DOHH2 (cell line): ENCODE measurements around the gene CCDC154.
A peak's percentile ranks its signal among the peaks of the same experiment; 100 is the strongest.

ENCODE experiments used
- H3F3A ChIP-seq: fragments of 200-600 bp; sonication (generic), shearing (Covaris generic); 2 replicates; pipeline ENCODE4 v1.6.0; 2016; ENCODE audit warnings: antibody characterized with exemption, mild to moderate bottlenecking; ENCODE audit not compliant: control insufficient read depth, insufficient read depth
- H3K27ac ChIP-seq: fragments of 200-600 bp; sonication (generic); 2 replicates; pipeline ENCODE4 v1.5.1; 2014; ENCODE audit warnings: low read depth, mild to moderate bottlenecking, low read length, moderate library complexity
- H3K27me3 ChIP-seq: fragments of 200-600 bp; sonication (generic); 2 replicates; pipeline ENCODE4 v1.6.1; 2014; ENCODE audit warnings: mild to moderate bottlenecking, low read length, mixed read lengths; ENCODE audit not compliant: control insufficient read depth
- H3K36me3 ChIP-seq: fragments of 200-600 bp; sonication (generic); 2 replicates; pipeline ENCODE4 v1.6.1; 2014; ENCODE audit warnings: mild to moderate bottlenecking, low read length, moderate library complexity, mixed read lengths; ENCODE audit not compliant: control insufficient read depth
- H3K4me1 ChIP-seq: fragments of 200-600 bp; sonication (generic); 2 replicates; pipeline ENCODE4 v1.6.1; 2014; ENCODE audit warnings: mild to moderate bottlenecking, low read length, mixed read lengths; ENCODE audit not compliant: control insufficient read depth
- H3K4me2 ChIP-seq: fragments of 200-600 bp; sonication (generic); 2 replicates; pipeline ENCODE4 v1.6.0; 2014; ENCODE audit warnings: mild to moderate bottlenecking, low read length, moderate library complexity
- H3K4me3 ChIP-seq: fragments of 200-600 bp; sonication (generic); 2 replicates; pipeline ENCODE4 v1.5.1; 2014; ENCODE audit warnings: mild to moderate bottlenecking, low read length, mixed read lengths
- H3K79me2 ChIP-seq: fragments of 200-600 bp; sonication (generic); 2 replicates; pipeline ENCODE4 v1.6.1; 2014; ENCODE audit warnings: mild to moderate bottlenecking, low read length, mixed read lengths; ENCODE audit not compliant: control insufficient read depth
- H3K9me2 ChIP-seq: fragments of 200-600 bp; sonication (generic); replicated peaks from 2 replicates; pipeline ENCODE4 v1.6.1; 2014; ENCODE audit warnings: mild to moderate bottlenecking, low read length, mixed read lengths; ENCODE audit not compliant: control insufficient read depth
- H3K9me3 ChIP-seq: fragments of 200-600 bp; sonication (generic); 2 replicates; pipeline ENCODE4 v1.6.1; 2014; ENCODE audit warnings: antibody characterized with exemption, low read length, mixed read lengths; ENCODE audit not compliant: control insufficient read depth, insufficient read depth
- H4K20me1 ChIP-seq: fragments of 200-600 bp; sonication (generic); 2 replicates; pipeline ENCODE4 v1.6.0; 2014; ENCODE audit warnings: low read depth, mild to moderate bottlenecking, antibody characterized with exemption, low read length, moderate library complexity; ENCODE audit not compliant: control insufficient read depth, insufficient read depth
- CTCF ChIP-seq: fragments of 200-600 bp; sonication (generic); IDR thresholded peaks from one replicate; pipeline ENCODE4 v1.5.1; 2014; ENCODE audit warnings: antibody characterized with exemption, mild to moderate bottlenecking, low read depth, low read length; ENCODE audit not compliant: poor library complexity, severe bottlenecking
- EZH2phosphoT487 ChIP-seq: fragments of 200-600 bp; sonication (generic); IDR thresholded peaks from 2 replicates; pipeline ENCODE4 v1.6.1; 2017; ENCODE audit warnings: borderline replicate concordance, mild to moderate bottlenecking, antibody characterized with exemption, low read length, moderate library complexity, mixed read lengths

CCDC154 gene

GRCh38 chr16:1460602-1461138, 16.3 kb upstream of the CCDC154 start:
- TF ChIP-seq CTCF = no peak
- TF ChIP-seq EZH2phosphoT487 = no peak
- Histone ChIP-seq H3K4me3 (no peak overlapping the region), H3K9me2 (no peaks in the 10 kb centered on the region), H3K4me2 (no peak overlapping the region), H3K36me3 (peaks cover 28% of the 10 kb centered on the region), H3K27me3 (no peaks in the 10 kb centered on the region), H3K79me2 (peaks cover 4% of the 10 kb centered on the region), H3K27ac (no peak overlapping the region), H3K4me1 (peaks cover 24% of the 10 kb centered on the region), H3F3A (no peaks in the 10 kb centered on the region), H4K20me1 (no peaks in the 10 kb centered on the region), H3K9me3 (no peaks in the 10 kb centered on the region)

GRCh38 chr16:1459967-1460366, 15.6 kb upstream of the CCDC154 start:
- Histone ChIP-seq H3K9me3 (no peaks in the 10 kb centered on the region), H3F3A (no peaks in the 10 kb centered on the region), H3K79me2 (no peaks in the 10 kb centered on the region), H3K4me1 (peaks cover 24% of the 10 kb centered on the region), H3K9me2 (no peaks in the 10 kb centered on the region), H4K20me1 (no peaks in the 10 kb centered on the region), H3K27ac (peak overlapping the region; percentile 46), H3K36me3 (peaks cover 28% of the 10 kb centered on the region), H3K4me3 (no peak overlapping the region), H3K4me2 (0 out of 2 replicates have a peak overlapping the region, but pooled peaks have one; percentile 11), H3K27me3 (no peaks in the 10 kb centered on the region)
- no peak for TF ChIP-seq EZH2phosphoT487
- no peak for TF ChIP-seq CTCF

- no peaks in the 10 kb centered on the region for H3K9me3 ChIP-seq
- H3K36me3 ChIP-seq = peaks cover 28% of the 10 kb centered on the region
- no peaks in the 10 kb centered on the region for H3K9me2 ChIP-seq
- H3K4me1 ChIP-seq = peaks cover 24% of the 10 kb centered on the region
- no peaks in the 10 kb centered on the region for H3K79me2 ChIP-seq
- H3K4me2 ChIP-seq = peak overlapping the region; percentile 40
- H3F3A ChIP-seq = no peaks in the 10 kb centered on the region
- 0 out of 2 replicates have a peak overlapping the region, but pooled peaks have one; percentile 11 for H3K4me3 ChIP-seq
- H3K27me3 ChIP-seq = no peaks in the 10 kb centered on the region
- peak overlapping the region; percentile 46 for H3K27ac ChIP-seq
- TF ChIP-seq EZH2phosphoT487 (no peak), CTCF (no peak)
- no peaks in the 10 kb centered on the region for H4K20me1 ChIP-seq
Measured at GRCh38 chr16:1458977-1459341, 14.6 kb upstream of the CCDC154 start.
